Keratinocyte (primary cell): Measurements from ENCODE around the gene EXOC6B.

Experiments used
- CTCF ChIP-seq, 3 experiments: IDR thresholded peaks in 1 of 3; conservative IDR thresholded peaks in 1 of 3; optimal IDR thresholded peaks in 1 of 3; 2 replicates in 2 of 3; 3 replicates in 1 of 3; pipeline versions ENCODE3 to v1.5.1; 2011; ENCODE audit warnings: low read length in 3 of 3, mild to moderate bottlenecking in 3 of 3, moderate library complexity in 2 of 3, control low read depth in 1 of 3, inconsistent platforms in 1 of 3; ENCODE audit not compliant: insufficient read depth in 2 of 3; ENCODE audit errors: extremely low read depth in 1 of 3
- EZH2 ChIP-seq: IDR thresholded peaks from one replicate; pipeline ENCODE4 v1.6.1; 2012; ENCODE audit warnings: inconsistent platforms, mild to moderate bottlenecking, low read length, moderate library complexity

GRCh38 chr2:72809095-72809494 lies 16.7 kb downstream of the EXOC6B start:
- TF ChIP-seq CTCF (optimal IDR thresholded peaks at IDR 0.05 in 1 of 3, IDR thresholded peaks at IDR 0.05 in 1 of 3, conservative IDR thresholded peaks at IDR 0.05 in 1 of 3; ENCODE audit: extremely low read depth in 1 of 3, insufficient read depth in 2 of 3, low read length in 3 of 3) (no peak), EZH2 (no peak)
